Spleen (tissue), 11 donors: ENCODE measurements around the gene RGS6. TPM values are rescaled to one million over a fixed set of nuclear protein-coding genes. Genes with fewer than 3 reads are reported as not detected.

ENCODE experiments used
- DNase-seq: peaks from one replicate; pipeline ENCODE4 v3.0.0-alpha.2; 2020
- H3K27ac ChIP-seq, 8 donors: fragments of 200-600 bp; sonication (generic) in 7 of 8; 1 replicate in 4 of 8; 2 replicates in 4 of 8; pipeline versions ENCODE4 v1.5.0 to v1.8.0; 2016 to 2021; ENCODE audit warnings: inconsistent platforms in 4 of 8, mild to moderate bottlenecking in 4 of 8, moderate library complexity in 1 of 8
- H3K27me3 ChIP-seq, 7 donors: fragments of 200-600 bp; sonication (generic) in 6 of 7; replicated peaks in 1 of 7; 1 replicate in 4 of 7; 2 replicates in 3 of 7; pipeline versions ENCODE4 v1.5.0 to v1.8.0; 2016 to 2021; ENCODE audit warnings: inconsistent platforms in 3 of 7, mild to moderate bottlenecking in 1 of 7
- H3K36me3 ChIP-seq, 6 donors: fragments of 200-600 bp; sonication (generic) in 5 of 6; 1 replicate in 4 of 6; 2 replicates in 2 of 6; pipeline versions ENCODE4 v1.5.0 to v1.8.0; 2016 to 2021; ENCODE audit warnings: inconsistent platforms in 2 of 6
- H3K4me1 ChIP-seq, 6 donors: fragments of 200-600 bp; sonication (generic) in 5 of 6; 1 replicate in 3 of 6; 2 replicates in 3 of 6; pipeline versions ENCODE4 v1.5.0 to v1.8.0; 2016 to 2021; ENCODE audit warnings: inconsistent platforms in 3 of 6
- H3K4me3 ChIP-seq, 8 donors: fragments of 200-600 bp; sonication (generic) in 7 of 8; 1 replicate in 4 of 8; 2 replicates in 4 of 8; pipeline versions ENCODE4 v1.5.0 to v1.8.0; 2016 to 2021; ENCODE audit warnings: inconsistent platforms in 4 of 8, mild to moderate bottlenecking in 4 of 8, moderate library complexity in 2 of 8
- H3K9me3 ChIP-seq, 8 donors: fragments of 200-600 bp; sonication (generic) in 7 of 8; 1 replicate in 4 of 8; 2 replicates in 4 of 8; pipeline versions ENCODE4 v1.5.0 to v1.8.0; 2016 to 2021; ENCODE audit warnings: inconsistent platforms in 4 of 8
- POLR2A ChIP-seq, 3 donors: fragments of 450-650 bp; IDR thresholded peaks; one replicate each; pipeline ENCODE4 v1.5.1; 2017; ENCODE audit warnings: antibody characterized with exemption in 3 of 3, mild to moderate bottlenecking in 1 of 3
- POLR2AphosphoS5 ChIP-seq, 3 donors: sonication (generic); formaldehyde crosslinking; IDR thresholded peaks; one replicate each; pipeline ENCODE4 v1.5.1; 2017; ENCODE audit warnings: antibody characterized with exemption in 3 of 3
- WGBS, 5 donors: extraction: QIAGEN DNeasy Blood & Tissue Kit in 3 of 5; methylation state at CpG; one replicate each; pipeline versions ENCODE4 v1.1.5 to v1.1.7; 2013 to 2018; 5-methylcytosine and 5-hydroxymethylcytosine counted together
- intact Hi-C: fragments of 100-400 bp; cut with DNase I; formaldehyde crosslinking; loops from one replicate; pipeline ENCODE4 v1.15.0; 2023; ENCODE audit warnings: low total_unique reads
- polyA plus RNA-seq, 3 donors: library from polyadenylated mRNA; stranded (reverse); fragments of 200-250 nt; gene quantifications; one replicate each; pipeline ENCODE4 v1.2.1, GENCODE V29; 2013
- total RNA-seq, 7 donors: library from RNA; depleted of rRNA in 3 of 7; stranded (reverse); fragments of >200 nt in 3 of 7; fragmentation: NEBNext Ultra II Directional in 4 of 7; extraction: Animal tissue kit (Norgen Biotek cat#: 25700) in 4 of 7; gene quantifications; one replicate each; pipeline versions ENCODE4 v1.1.0 to v1.2.1, GENCODE V29; 2016 to 2021
- TF ChIP-seq, protein P1 (sequence below), 11 experiments: fragments of 200-600 bp in 7 of 11; fragments of 450-650 bp in 4 of 11; sonication (generic) in 4 of 11; IDR thresholded peaks in 8 of 11; conservative IDR thresholded peaks in 3 of 11; 1 replicate in 7 of 11; 2 replicates in 4 of 11; pipeline versions ENCODE4 v1.4.0 to v1.8.0; 2016 to 2021; ENCODE audit warnings: antibody characterized with exemption in 11 of 11, inconsistent platforms in 4 of 11, mild to moderate bottlenecking in 1 of 11
- donor health status: healthy with polysubstance abuse.
- donor health status: DM: no; HTN: no; CAD: no; lungs with moderate emphysema.
- donor health status: DM: no; HTN: no; CAD: no.
- donor health status: Bipolar disorder and iron deficiency.
- donor health status: healthy.
- donor health status: DM: no; HTN: no; CAD: no.
- donor health status: DM: yes; HTN: yes; CAD: no.

RGS6 gene
- total and polyA plus RNA-seq, 10 donors, result 0.20 to 8.1 (median 2.3) TPM

DNA sequence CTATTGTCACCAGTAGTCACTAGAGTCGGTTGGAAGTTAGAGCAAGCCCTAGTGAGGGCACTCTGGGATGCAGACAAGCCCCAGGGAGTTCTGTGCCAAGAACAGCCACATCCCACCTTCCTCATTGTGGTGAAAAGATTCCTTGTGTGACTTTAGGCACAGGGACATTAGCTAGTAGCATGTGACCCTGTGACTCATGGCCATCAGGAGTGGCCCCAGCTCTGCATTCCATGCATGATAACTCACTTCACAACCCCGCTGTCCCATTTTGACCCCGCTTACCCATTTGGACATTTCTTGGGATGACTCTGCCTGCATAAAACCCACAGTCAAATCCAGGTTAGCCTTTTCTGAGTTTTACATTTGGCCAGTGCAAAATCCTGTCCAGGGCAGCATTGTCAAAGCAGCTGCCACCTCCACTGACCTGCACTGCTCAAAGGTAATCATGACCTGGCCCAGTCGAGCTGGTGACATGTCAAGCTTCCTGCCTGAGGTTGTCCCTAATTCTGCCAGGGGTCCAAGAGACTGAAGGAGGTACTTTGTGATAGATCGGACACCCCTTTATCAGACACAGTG lies 531.1 kb downstream of the RGS6 start:
- H3K4me1 ChIP-seq, result no peaks in the 10 kb centered on the region
- TF ChIP-seq POLR2AphosphoS5 (IDR thresholded peaks at IDR 0.05), result no peak
- TF ChIP-seq, protein P1, sequence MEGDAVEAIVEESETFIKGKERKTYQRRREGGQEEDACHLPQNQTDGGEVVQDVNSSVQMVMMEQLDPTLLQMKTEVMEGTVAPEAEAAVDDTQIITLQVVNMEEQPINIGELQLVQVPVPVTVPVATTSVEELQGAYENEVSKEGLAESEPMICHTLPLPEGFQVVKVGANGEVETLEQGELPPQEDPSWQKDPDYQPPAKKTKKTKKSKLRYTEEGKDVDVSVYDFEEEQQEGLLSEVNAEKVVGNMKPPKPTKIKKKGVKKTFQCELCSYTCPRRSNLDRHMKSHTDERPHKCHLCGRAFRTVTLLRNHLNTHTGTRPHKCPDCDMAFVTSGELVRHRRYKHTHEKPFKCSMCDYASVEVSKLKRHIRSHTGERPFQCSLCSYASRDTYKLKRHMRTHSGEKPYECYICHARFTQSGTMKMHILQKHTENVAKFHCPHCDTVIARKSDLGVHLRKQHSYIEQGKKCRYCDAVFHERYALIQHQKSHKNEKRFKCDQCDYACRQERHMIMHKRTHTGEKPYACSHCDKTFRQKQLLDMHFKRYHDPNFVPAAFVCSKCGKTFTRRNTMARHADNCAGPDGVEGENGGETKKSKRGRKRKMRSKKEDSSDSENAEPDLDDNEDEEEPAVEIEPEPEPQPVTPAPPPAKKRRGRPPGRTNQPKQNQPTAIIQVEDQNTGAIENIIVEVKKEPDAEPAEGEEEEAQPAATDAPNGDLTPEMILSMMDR (IDR thresholded peaks at IDR 0.05 in 8 of 11, conservative IDR thresholded peaks at IDR 0.05 in 3 of 11), result no peak
- no peak for TF ChIP-seq POLR2A (IDR thresholded peaks at IDR 0.05)
- DNase-seq, result no peak
- 76 to 82% (median 80%) methylated on average over 5 of the region's 5 CpGs for WGBS, 5 donors
- no peaks in the 10 kb centered on the region for H3K27me3 ChIP-seq
- no peak overlapping the region for H3K27ac ChIP-seq
- intact Hi-C loops, result no loop called here
- no peaks in the 10 kb centered on the region for H3K36me3 ChIP-seq
- peaks cover 0 to 17% (median 14%) of the 10 kb centered on the region in 8 donors for H3K9me3 ChIP-seq
- no peak overlapping the region for H3K4me3 ChIP-seq

DNA sequence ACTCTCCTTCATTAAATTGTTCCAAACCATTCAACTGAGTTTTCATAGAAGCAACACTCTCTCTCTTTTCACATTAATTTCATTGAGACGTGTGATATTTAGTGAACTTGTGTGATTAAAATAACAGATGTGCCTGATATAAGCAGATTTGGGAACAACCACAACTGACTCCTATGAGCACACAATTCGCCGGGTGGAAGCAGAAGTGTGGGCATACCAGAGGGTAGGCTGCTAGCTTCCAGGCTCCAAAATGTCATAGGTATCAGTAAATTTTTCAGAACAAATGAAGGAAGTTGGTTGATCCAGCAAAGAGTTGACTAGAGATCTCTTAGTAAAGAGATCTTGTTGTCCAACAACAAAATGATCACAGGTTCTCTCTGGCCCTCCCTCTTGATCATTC lies 532.0 kb downstream of the RGS6 start:
- intact Hi-C loops, result no loop called here
- whole genome bisulfite sequencing, 5 donors, result 82 to 94% (median 87%) methylated on average over 3 of the region's 3 CpGs
- H3K4me3 ChIP-seq, result no peak overlapping the region
- no peaks in the 10 kb centered on the region for H3K27me3 ChIP-seq
- no peak for DNase-seq
- no peaks in the 10 kb centered on the region for H3K4me1 ChIP-seq
- TF ChIP-seq POLR2A (IDR thresholded peaks at IDR 0.05), result no peak
- TF ChIP-seq, protein P1 (IDR thresholded peaks at IDR 0.05 in 8 of 11, conservative IDR thresholded peaks at IDR 0.05 in 3 of 11), result no peak
- no peak for TF ChIP-seq POLR2AphosphoS5 (IDR thresholded peaks at IDR 0.05)
- peaks cover 0 to 17% (median 14%) of the 10 kb centered on the region in 8 donors for H3K9me3 ChIP-seq
- no peaks in the 10 kb centered on the region for H3K36me3 ChIP-seq
- H3K27ac ChIP-seq, result no peak overlapping the region

DNA sequence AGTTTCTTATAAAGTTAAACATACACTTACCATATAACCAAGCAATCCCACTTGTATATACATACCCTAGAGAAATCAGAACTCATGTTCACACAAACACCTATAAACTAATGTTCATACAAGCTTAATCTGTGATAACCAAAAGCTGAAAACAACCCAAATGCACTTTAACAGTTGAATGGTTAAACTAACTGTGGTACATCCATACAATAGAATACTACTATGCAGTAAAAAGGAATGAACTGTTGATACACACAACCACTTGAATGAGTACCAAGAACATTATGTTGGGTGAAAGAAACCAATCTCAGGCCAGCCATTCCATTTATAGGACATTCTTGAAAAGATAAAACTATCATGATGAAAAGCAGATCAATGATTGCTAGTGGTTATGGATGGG lies 534.1 kb downstream of the RGS6 start:
- DNase-seq, result no peak
- no peaks in the 10 kb centered on the region for H3K4me1 ChIP-seq
- TF ChIP-seq, protein P1 (IDR thresholded peaks at IDR 0.05 in 8 of 11, conservative IDR thresholded peaks at IDR 0.05 in 3 of 11), result no peak
- TF ChIP-seq POLR2AphosphoS5 (IDR thresholded peaks at IDR 0.05), result no peak
- no peak for TF ChIP-seq POLR2A (IDR thresholded peaks at IDR 0.05)
- H3K4me3 ChIP-seq, result no peak overlapping the region
- H3K9me3 ChIP-seq, result peaks cover 0 to 17% (median 14%) of the 10 kb centered on the region in 8 donors
- H3K27ac ChIP-seq, result no peak overlapping the region
- no peaks in the 10 kb centered on the region for H3K36me3 ChIP-seq
- intact Hi-C loops, result no loop called here
- H3K27me3 ChIP-seq, result no peaks in the 10 kb centered on the region

DNA sequence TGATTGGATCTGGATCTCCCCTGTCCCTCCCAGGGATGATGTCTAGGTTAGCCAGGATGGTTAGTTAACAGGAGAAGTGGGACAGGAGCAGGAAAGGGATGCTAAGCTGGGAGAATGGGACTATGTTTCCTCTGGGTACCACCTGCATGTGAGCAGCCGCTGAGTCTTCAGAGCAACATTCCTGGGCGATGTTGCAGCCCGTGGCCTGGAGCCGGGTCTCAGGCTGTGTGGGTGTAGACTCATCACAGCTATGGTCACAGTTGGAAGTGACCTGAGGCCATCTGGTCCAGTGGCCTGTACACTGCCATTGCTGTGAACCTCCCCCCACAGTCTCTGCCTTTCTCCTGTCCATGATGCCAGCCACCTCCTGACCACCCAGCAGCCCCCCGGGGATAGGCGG lies 539.1 kb downstream of the RGS6 start:
- TF ChIP-seq POLR2AphosphoS5 (IDR thresholded peaks at IDR 0.05), result no peak
- TF ChIP-seq, protein P1 (IDR thresholded peaks at IDR 0.05 in 8 of 11, conservative IDR thresholded peaks at IDR 0.05 in 3 of 11), result no peak
- TF ChIP-seq POLR2A (IDR thresholded peaks at IDR 0.05), result no peak
- H3K4me3 ChIP-seq, result no peak overlapping the region
- no peak for DNase-seq
- no peaks in the 10 kb centered on the region for H3K27me3 ChIP-seq
- no peaks in the 10 kb centered on the region for H3K36me3 ChIP-seq
- H3K9me3 ChIP-seq, result peaks cover 0 to 8% (median 6%) of the 10 kb centered on the region in 8 donors
- H3K27ac ChIP-seq, result no peak overlapping the region
- H3K4me1 ChIP-seq, result peaks cover 0 to 6% (median 2%) of the 10 kb centered on the region in 6 donors
- intact Hi-C loops, result no loop called here
- WGBS, 5 donors, result 90 to 100% (median 96%) methylated on average over 6 of the region's 6 CpGs
